Calu3 (cell line): ENCODE results near the gene AHNAK2. TPM values are rescaled to one million over a fixed set of nuclear protein-coding genes. Genes with fewer than 3 reads are reported as not detected.
A peak's percentile ranks its signal among the peaks of the same experiment; 100 is the strongest.

ENCODE experiments used
- BruUV-seq: library from RNA; stranded (reverse); fragments of 400-500 nt; replicated peaks from 2 replicates; lab custom pipeline; 2021; lab: Mats Ljungman, UMichigan
- CTCF ChIA-PET: fragments of 300-600 bp; sonication (Branson Sonifier 250); formaldehyde crosslinking; loops from one replicate; lab custom pipeline; 2022; ENCODE audit warnings: antibody characterized with exemption; lab: Charles Lee
- DNase-seq: peaks from one replicate; pipeline ENCODE4 v3.0.0; 2022
- H3K27ac Mint-ChIP-seq: one replicate; pipeline ENCODE4 v1.8.0; 2022; ENCODE audit warnings: mixed read lengths; ENCODE audit not compliant: unreplicated experiment
- H3K27me3 Mint-ChIP-seq: one replicate; pipeline ENCODE4 v1.8.0; 2022; ENCODE audit warnings: mixed read lengths; ENCODE audit not compliant: unreplicated experiment
- H3K36me3 Mint-ChIP-seq: one replicate; pipeline ENCODE4 v1.8.0; 2022; ENCODE audit warnings: mild to moderate bottlenecking, moderate library complexity, mixed read lengths; ENCODE audit not compliant: insufficient read depth, unreplicated experiment
- H3K4me1 Mint-ChIP-seq: one replicate; pipeline ENCODE4 v1.8.0; 2022; ENCODE audit warnings: mild to moderate bottlenecking, low read depth, mixed read lengths; ENCODE audit not compliant: unreplicated experiment
- H3K4me3 Mint-ChIP-seq: one replicate; pipeline ENCODE4 v1.8.0; 2022; ENCODE audit warnings: mild to moderate bottlenecking, low read depth, moderate library complexity, mixed read lengths; ENCODE audit not compliant: unreplicated experiment
- H3K9me3 Mint-ChIP-seq: one replicate; pipeline ENCODE4 v1.8.0; 2022; ENCODE audit warnings: low read depth, mixed read lengths; ENCODE audit not compliant: unreplicated experiment
- intact Hi-C: fragments of 100-400 bp; cut with micrococcal nuclease; formaldehyde crosslinking; loops from one replicate; pipeline ENCODE4 v1.10.0; 2022; ENCODE audit not compliant: unreplicated experiment
- total RNA-seq: library from RNA; stranded (reverse); gene quantifications from 2 replicates; pipeline ENCODE4 v1.2.3, GENCODE V29; 2022
- TF ChIP-seq, protein P1 (sequence below): fragments of 200-600 bp; IDR thresholded peaks from one replicate; pipeline ENCODE4 v1.8.0; 2022; ENCODE audit warnings: antibody characterized with exemption; ENCODE audit not compliant: unreplicated experiment

Gene AHNAK2
- total RNA-seq, 1 experiment from 2014 or later = 42.0 TPM

DNA sequence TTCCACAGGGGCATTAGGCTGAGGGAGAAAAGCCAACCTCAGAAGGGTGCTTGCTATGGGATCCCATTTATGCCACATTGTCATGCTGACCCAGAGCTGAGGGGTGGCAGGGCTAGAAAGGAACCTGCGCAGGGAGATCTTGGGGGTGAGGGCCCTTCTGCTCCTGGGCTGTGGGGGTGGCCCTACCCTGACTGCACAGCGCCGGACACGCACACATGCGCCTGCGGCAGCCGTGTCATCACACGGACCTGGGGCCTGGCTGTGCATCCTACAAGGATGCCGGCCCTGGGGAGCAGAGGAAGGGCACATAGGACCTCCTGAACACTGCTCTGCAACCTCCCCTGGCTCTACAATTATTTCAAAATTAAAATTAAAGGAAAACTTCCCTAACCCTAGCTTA lies 35.9 kb upstream of the AHNAK2 start:
- Mint-ChIP-seq H3K4me1 (peaks cover 43% of the 10 kb centered on the region), H3K27ac (no peak overlapping the region), H3K36me3 (peaks cover 48% of the 10 kb centered on the region), H3K9me3 (no peaks in the 10 kb centered on the region), H3K27me3 (no peaks in the 10 kb centered on the region), H3K4me3 (no peak overlapping the region)
- intact Hi-C loops = loop anchor here (10.0 kb wide), 1 partner anchor 71 kb away; no protein-coding TSS in a partner anchor
- no TSS peak for BruUV-seq
- TF ChIP-seq, protein P1, sequence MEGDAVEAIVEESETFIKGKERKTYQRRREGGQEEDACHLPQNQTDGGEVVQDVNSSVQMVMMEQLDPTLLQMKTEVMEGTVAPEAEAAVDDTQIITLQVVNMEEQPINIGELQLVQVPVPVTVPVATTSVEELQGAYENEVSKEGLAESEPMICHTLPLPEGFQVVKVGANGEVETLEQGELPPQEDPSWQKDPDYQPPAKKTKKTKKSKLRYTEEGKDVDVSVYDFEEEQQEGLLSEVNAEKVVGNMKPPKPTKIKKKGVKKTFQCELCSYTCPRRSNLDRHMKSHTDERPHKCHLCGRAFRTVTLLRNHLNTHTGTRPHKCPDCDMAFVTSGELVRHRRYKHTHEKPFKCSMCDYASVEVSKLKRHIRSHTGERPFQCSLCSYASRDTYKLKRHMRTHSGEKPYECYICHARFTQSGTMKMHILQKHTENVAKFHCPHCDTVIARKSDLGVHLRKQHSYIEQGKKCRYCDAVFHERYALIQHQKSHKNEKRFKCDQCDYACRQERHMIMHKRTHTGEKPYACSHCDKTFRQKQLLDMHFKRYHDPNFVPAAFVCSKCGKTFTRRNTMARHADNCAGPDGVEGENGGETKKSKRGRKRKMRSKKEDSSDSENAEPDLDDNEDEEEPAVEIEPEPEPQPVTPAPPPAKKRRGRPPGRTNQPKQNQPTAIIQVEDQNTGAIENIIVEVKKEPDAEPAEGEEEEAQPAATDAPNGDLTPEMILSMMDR = no peak
- CTCF ChIA-PET = no interaction called here
- no peak for DNase-seq

DNA sequence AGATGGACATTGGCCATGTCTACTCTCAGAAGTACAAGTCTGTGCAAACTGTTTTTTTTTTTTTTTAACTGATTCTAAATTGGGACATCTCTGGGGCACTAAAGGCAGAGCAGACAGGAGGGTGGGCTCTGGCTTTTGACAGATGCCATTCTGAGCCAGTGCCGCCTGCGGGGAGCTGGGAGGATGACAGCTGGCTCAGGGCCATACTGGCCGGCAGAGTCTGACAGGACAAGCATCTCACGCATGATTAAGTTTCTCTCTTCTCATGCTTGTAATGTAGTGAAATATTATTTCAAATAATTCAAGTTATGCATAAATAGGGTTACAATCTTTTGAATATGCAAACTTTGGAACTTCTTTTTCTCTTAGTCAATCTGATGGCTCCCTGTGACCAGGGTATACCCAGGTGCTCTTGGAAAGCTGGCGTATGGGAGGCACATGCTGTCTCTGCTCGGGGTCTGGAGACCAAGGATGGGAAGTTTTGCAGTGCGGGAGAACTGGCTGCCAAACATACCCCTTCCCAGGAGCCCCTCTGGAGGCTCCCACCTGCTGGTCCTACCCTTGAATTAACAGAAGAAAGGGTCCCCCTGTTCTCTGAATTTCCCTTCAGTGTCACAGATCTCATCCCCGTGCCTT lies 35.1 kb upstream of the AHNAK2 start:
- no peak overlapping the region for H3K4me3 Mint-ChIP-seq
- no peak overlapping the region for H3K27ac Mint-ChIP-seq
- DNase-seq = no peak
- TF ChIP-seq, protein P1 = no peak
- H3K9me3 Mint-ChIP-seq = no peaks in the 10 kb centered on the region
- no peaks in the 10 kb centered on the region for H3K27me3 Mint-ChIP-seq
- intact Hi-C loops = loop anchor here (10.0 kb wide), 1 partner anchor 72 kb away; no protein-coding TSS in a partner anchor
- H3K36me3 Mint-ChIP-seq = peaks cover 41% of the 10 kb centered on the region
- H3K4me1 Mint-ChIP-seq = peaks cover 43% of the 10 kb centered on the region
- no TSS peak for BruUV-seq
- CTCF ChIA-PET = no interaction called here

DNA sequence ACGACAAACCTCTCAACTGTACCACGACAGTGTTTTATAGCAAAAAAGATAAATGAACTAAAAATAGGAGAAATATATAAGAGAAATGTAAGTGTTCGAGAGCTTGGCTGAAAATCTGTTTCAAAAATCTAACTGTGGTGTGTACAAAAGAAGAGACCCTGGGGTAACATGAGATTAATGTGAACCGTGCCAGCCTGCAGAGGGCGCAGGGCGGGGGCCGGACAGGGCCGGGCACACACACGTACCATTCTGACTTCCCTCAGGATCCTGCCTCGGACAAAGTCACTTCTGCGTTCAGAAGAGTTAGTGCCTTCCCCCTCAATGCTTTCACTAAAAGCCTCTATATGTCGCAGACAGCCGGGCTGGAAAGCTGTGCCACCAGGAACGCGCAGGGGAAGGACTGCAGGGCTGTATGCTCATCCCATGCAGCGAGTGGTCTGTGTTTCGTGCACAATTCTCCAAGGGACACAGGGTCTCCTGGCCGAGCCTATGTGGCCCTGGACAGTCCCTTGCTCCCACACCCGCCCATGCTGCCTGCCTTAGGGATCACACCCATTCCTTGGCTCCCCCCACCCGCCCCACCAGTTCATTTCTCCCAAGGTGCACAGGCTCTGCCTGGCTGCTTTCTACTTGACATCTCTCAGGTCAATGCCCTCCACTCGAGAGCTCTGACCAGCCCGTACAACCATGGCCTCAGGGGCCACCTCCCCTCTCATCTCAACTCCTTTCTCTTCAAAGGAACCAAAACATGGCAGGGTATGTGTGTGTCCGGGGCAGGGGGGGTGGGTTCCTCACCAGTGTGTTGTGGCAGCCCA lies 34.2 kb upstream of the AHNAK2 start:
- Mint-ChIP-seq H3K4me1 (peaks cover 43% of the 10 kb centered on the region), H3K27me3 (no peaks in the 10 kb centered on the region), H3K27ac (no peak overlapping the region), H3K4me3 (no peak overlapping the region), H3K36me3 (peaks cover 38% of the 10 kb centered on the region), H3K9me3 (no peaks in the 10 kb centered on the region)
- no TSS peak for BruUV-seq
- TF ChIP-seq, protein P1 = peak; percentile 24
- intact Hi-C loops = loop anchor here (10.0 kb wide), 1 partner anchor 72 kb away; no protein-coding TSS in a partner anchor
- CTCF ChIA-PET = no interaction called here
- DNase-seq = peak; percentile 64

DNA sequence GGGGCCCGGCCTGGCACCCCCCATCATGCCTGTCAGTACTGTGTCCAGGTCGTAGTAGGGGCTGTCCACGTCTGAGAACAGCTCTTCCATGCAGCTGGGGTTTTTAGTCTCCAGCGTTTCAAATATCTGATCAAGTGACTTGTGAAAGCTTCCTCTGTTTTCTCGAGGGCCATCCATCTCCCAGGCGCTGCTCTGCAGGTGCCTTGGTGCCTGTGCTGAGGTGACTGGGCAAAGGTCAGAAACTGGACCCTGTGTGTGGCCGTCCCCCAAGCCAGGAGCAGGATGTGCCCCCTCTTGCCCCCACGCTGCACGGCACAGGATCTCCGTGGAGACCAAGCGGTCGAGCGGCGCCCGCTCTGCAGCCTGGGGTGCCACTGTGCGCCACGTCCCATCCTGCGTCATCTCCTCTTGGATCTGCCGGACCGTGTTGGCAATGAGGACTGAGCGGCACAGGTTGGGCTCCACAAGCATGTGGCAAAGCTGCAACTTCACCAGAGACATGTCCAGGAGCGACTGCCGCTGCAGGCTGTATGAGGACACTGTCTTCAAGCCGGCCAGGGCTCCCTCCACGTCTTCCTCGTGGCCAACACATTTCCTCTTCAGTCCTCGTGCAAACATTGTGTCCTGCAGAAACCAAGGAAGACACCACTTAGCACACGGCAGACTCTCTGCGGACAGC lies 33.3 kb upstream of the AHNAK2 start:
- BruUV-seq = no TSS peak
- Mint-ChIP-seq H3K9me3 (no peaks in the 10 kb centered on the region), H3K36me3 (peaks cover 39% of the 10 kb centered on the region), H3K4me3 (no peak overlapping the region), H3K27ac (no peak overlapping the region), H3K27me3 (no peaks in the 10 kb centered on the region), H3K4me1 (peaks cover 37% of the 10 kb centered on the region)
- TF ChIP-seq, protein P1 = no peak
- intact Hi-C loops = loop anchor here (10.0 kb wide), 1 partner anchor 73 kb away; no protein-coding TSS in a partner anchor
- CTCF ChIA-PET = no interaction called here
- no peak for DNase-seq
